ENCODE data around the gene HOXD8. TPM values are rescaled to one million over a fixed set of nuclear protein-coding genes. Genes with fewer than 3 reads are reported as not detected.
A peak's percentile ranks its signal among the peaks of the same experiment; 100 is the strongest.

Gene HOXD8
- total RNA-seq (2021; ENCODE audit: unreplicated experiment) (not detected), Bru-seq, nascent RNA (percentile 15 among the genes with signal in this experiment), BruChase-seq, experiment 1, labeled RNA remaining after a 2-hour chase (not detected), BruChase-seq, experiment 2, labeled RNA remaining after a 6-hour chase (not detected)
- polyA plus RNA-seq (2012; ENCODE audit: insufficient read length) = not detected
- long read RNA-seq, partial matches to known transcripts = 0 of 1 reads
- long read RNA-seq, other reads (novel, unspliced or antisense) = 1 of 1 reads

GRCh38 chr2:176128982-176129796, at the start of gene HOXD8:
HOXD8 (plus strand) TSS chr2:176129705; CDS start chr2:176130367, 662 bp downstream.
- DNase-seq (ENCODE audit: low read depth, low spot score) = no peak
- Histone ChIP-seq H3K27ac (ENCODE audit: low read length) (no peak within 1 kb of the TSS), H3K36me3 (ENCODE audit: control insufficient read depth, insufficient read depth, low read length) (no peaks in the 10 kb centered on the region), H3K27me3 (ENCODE audit: control insufficient read depth, insufficient read depth, low read length) (no peaks in the 10 kb centered on the region), H3K4me1 (ENCODE audit: control insufficient read depth, insufficient read depth, low read length) (peaks cover 16% of the 10 kb centered on the region), H3K4me3 (ENCODE audit: low read depth in 2 of 2, low read length in 2 of 2) (peak within 1 kb of the TSS in 1 of 2 experiments; percentile 31; a peak in 1 of 4 replicates), H3K9me3 (ENCODE audit: control insufficient read depth, insufficient read depth, low read depth, low read length) (no peaks in the 10 kb centered on the region)
- ATAC-seq = no peak
- ChIA-PET POLR2A (no interaction called here), CTCF (no interaction called here)
- BruUV-seq (replicated peaks) = no TSS peak
- in situ Hi-C loops (cut with HindIII; ENCODE audit: low pct_unique_long_range_greater_than_20kb, low sequenced_read_pairs) = no loop called here
- TF ChIP-seq, protein P1, sequence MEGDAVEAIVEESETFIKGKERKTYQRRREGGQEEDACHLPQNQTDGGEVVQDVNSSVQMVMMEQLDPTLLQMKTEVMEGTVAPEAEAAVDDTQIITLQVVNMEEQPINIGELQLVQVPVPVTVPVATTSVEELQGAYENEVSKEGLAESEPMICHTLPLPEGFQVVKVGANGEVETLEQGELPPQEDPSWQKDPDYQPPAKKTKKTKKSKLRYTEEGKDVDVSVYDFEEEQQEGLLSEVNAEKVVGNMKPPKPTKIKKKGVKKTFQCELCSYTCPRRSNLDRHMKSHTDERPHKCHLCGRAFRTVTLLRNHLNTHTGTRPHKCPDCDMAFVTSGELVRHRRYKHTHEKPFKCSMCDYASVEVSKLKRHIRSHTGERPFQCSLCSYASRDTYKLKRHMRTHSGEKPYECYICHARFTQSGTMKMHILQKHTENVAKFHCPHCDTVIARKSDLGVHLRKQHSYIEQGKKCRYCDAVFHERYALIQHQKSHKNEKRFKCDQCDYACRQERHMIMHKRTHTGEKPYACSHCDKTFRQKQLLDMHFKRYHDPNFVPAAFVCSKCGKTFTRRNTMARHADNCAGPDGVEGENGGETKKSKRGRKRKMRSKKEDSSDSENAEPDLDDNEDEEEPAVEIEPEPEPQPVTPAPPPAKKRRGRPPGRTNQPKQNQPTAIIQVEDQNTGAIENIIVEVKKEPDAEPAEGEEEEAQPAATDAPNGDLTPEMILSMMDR (IDR thresholded peaks at IDR 0.05) = no peak
- TF ChIP-seq, protein P2, sequence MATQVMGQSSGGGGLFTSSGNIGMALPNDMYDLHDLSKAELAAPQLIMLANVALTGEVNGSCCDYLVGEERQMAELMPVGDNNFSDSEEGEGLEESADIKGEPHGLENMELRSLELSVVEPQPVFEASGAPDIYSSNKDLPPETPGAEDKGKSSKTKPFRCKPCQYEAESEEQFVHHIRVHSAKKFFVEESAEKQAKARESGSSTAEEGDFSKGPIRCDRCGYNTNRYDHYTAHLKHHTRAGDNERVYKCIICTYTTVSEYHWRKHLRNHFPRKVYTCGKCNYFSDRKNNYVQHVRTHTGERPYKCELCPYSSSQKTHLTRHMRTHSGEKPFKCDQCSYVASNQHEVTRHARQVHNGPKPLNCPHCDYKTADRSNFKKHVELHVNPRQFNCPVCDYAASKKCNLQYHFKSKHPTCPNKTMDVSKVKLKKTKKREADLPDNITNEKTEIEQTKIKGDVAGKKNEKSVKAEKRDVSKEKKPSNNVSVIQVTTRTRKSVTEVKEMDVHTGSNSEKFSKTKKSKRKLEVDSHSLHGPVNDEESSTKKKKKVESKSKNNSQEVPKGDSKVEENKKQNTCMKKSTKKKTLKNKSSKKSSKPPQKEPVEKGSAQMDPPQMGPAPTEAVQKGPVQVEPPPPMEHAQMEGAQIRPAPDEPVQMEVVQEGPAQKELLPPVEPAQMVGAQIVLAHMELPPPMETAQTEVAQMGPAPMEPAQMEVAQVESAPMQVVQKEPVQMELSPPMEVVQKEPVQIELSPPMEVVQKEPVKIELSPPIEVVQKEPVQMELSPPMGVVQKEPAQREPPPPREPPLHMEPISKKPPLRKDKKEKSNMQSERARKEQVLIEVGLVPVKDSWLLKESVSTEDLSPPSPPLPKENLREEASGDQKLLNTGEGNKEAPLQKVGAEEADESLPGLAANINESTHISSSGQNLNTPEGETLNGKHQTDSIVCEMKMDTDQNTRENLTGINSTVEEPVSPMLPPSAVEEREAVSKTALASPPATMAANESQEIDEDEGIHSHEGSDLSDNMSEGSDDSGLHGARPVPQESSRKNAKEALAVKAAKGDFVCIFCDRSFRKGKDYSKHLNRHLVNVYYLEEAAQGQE (IDR thresholded peaks at IDR 0.05; ENCODE audit: insufficient read depth in 1 of 2, low read depth in 2 of 2, low read length in 1 of 2) = no peak
- no peak for TF ChIP-seq POLR2AphosphoS5 (IDR thresholded peaks at IDR 0.05; ENCODE audit: low read depth, low read length)
- TF ChIP-seq SIN3A (IDR thresholded peaks at IDR 0.05; ENCODE audit: borderline replicate concordance, insufficient read depth, low read depth, low read length) = no peak
- no peak for TF ChIP-seq TCF7L2 (IDR thresholded peaks at IDR 0.05; ENCODE audit: low read depth, low read length)
- intact Hi-C loops (cut with micrococcal nuclease; ENCODE audit: unreplicated experiment) = loop anchor here (5.0 to 10.0 kb wide), 4 partner anchors 523 to 1033 kb away; no protein-coding TSS in a partner anchor

DNA sequence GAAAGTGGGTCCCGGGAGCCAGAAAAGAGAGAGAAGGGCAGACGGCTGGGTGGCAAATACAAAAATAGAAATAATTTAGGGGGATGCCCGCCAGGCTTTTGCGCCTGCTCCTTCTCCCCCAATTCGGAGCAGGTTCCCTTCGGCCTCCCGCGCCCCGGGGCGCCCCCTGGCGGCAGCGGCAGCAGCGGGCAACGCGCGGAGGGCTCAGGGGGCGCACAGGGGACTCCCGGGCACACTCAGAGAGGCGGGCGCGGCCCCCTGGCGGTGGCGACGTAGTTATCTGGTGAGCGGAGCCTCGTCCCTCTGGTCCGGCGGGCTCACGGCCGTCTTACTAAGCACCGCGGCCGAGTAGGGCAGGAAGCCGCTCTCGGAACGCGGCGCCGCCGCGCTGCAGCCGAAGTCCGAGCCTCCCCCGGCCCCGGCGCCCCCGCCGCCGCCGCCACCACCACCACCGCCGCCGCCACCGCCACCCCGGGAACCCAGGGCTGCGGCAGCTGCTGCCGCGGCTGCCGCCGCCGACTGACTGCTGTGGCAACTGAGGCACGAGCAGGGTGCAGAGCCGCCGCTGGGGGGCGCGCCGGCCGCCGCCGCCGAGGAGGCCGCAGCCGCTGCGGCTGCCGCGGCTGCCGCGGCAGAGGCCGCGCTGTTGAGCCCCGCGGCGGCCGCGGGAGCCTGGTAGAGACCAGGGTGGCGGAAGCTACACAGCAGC, 49.5 kb upstream of the HOXD8 start:
- peak overlapping the region; percentile 28 to 43 for H3K4me3 ChIP-seq (ENCODE audit: low read depth in 2 of 2, low read length in 2 of 2)
- BruUV-seq (replicated peaks) = no TSS peak
- no peak overlapping the region for H3K27ac ChIP-seq (ENCODE audit: low read length)
- H3K9me3 ChIP-seq (ENCODE audit: control insufficient read depth, insufficient read depth, low read depth, low read length) = no peaks in the 10 kb centered on the region
- H3K27me3 ChIP-seq (ENCODE audit: control insufficient read depth, insufficient read depth, low read length) = peaks cover 28% of the 10 kb centered on the region
- DNase-seq (ENCODE audit: low read depth, low spot score) = no peak
- H3K36me3 ChIP-seq (ENCODE audit: control insufficient read depth, insufficient read depth, low read length) = no peaks in the 10 kb centered on the region
- in situ Hi-C loops (cut with HindIII; ENCODE audit: low pct_unique_long_range_greater_than_20kb, low sequenced_read_pairs) (no loop called here), intact Hi-C loops (cut with micrococcal nuclease; ENCODE audit: unreplicated experiment) (loop anchor here (10.0 kb wide), 1 partner anchor 115 kb away; no protein-coding TSS in a partner anchor)
- ATAC-seq = peak; percentile 81
- TF ChIP-seq, protein P1 (IDR thresholded peaks at IDR 0.05) = peak; percentile 82
- no peak for TF ChIP-seq SIN3A (IDR thresholded peaks at IDR 0.05; ENCODE audit: borderline replicate concordance, insufficient read depth, low read depth, low read length)
- no peaks in the 10 kb centered on the region; the same call in 1 of the 2 replicates for H3K4me1 ChIP-seq (ENCODE audit: control insufficient read depth, insufficient read depth, low read length)
- ChIA-PET CTCF (no interaction called here), POLR2A (no interaction called here)
